RKO (cell line): ENCODE data around the gene ERGIC1.
"Not testable (repeated sequence)": the region's sequence is repeated elsewhere in the genome, so short reads cannot be mapped to it uniquely, and the experiment has no call there.

Experiments
- DNase-seq: peaks from one replicate; pipeline ENCODE4 v3.0.0-alpha.2; 2016; ENCODE audit warnings: low spot score

The ERGIC1 gene

DNA sequence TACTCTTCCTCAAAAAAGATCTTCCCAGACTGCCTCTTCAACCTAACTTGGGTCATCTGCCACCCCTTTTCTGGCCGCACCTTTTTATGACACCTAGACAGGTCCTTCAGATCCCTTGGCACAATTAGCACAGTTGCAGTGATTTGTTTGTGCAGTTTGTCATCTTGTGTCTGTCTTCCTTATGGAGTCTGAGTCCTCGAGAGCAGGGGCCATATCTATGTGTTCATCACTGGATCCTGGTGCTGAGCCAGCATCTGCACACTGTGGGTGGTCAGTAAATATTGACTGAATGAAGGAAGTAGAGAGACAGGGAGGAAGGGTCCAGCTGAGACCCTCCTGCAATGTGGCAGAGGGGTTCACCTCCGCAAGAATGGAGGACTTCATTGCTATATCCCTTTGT lies 14.4 kb downstream of the ERGIC1 start:
- DNase-seq = no peak

GRCh38 chr5:172849606-172850453 lies 15.8 kb downstream of the ERGIC1 start:
- DNase-seq = peak; percentile 29

DNA sequence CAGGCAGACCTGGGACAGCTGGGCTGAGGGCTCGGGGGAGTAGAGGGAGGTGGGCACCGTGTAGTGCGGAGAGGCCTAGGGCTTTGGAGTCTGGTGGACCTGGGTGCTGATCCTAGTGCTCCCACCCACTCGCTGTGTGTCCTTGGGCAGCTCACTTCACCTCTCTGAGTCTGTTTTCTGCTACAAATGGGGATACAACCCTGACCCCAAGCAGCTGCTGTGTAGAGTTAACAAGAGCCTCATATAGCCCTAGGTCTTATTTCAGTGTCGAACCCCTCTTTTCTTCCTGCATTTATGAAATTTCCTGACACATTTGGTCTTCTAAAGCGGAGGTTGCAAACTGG lies 16.4 kb downstream of the ERGIC1 start:
- no peak for DNase-seq

- not testable (repeated sequence) for DNase-seq
Observed at GRCh38 chr5:172851254-172851653, 17.2 kb downstream of the ERGIC1 start.

- DNase-seq = no peak
Observed at GRCh38 chr5:172852490-172853354, 18.7 kb downstream of the ERGIC1 start.

GRCh38 chr5:172853355-172853975 lies 19.4 kb downstream of the ERGIC1 start:
- no peak for DNase-seq

DNA sequence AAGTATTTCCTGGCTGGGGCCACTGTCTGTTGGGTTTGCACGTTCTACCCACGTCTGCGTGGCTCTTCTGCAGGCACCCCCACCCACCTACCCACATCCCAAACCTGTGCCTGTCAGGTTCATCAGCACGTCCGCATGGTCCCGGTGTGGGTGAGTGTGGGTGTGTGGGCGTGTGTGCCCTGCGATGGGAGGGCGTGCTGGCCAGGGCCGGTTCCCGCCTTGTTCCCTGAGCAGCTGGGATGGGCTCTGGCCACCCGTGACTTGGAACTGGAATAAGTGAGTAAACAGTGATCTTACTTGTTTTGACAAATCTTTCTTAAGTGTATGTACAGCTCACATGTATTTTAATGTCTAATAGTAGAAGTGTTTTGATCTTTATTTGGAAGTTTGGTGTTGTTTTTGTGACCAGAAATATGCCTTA lies 20.4 kb downstream of the ERGIC1 start:
- DNase-seq = no peak

- no peak for DNase-seq
Observed at GRCh38 chr5:172854971-172855370, 20.9 kb downstream of the ERGIC1 start.

- no peak for DNase-seq
Observed at GRCh38 chr5:172855597-172856292, 21.7 kb downstream of the ERGIC1 start.

DNA sequence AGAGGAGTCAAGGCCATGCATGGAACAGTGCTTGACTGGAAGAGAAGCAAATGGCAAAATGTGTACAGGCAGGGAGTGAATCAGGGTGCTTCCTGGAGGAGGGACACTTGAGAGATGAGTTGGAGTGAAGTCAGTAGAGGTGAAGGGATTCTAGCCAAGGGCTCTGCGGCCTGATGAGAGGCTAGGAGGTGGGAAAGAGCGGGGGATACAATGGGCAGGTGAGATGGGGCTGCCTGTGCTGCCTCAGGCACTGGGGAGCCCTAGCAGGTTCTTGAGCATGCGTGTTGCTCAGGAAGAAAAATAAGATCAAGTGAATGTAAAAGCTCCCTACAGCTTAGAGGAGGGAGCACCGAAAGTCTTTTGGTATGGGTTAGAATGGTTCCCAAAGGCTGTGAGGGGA lies 22.3 kb downstream of the ERGIC1 start:
- no peak for DNase-seq

- DNase-seq = no peak
Observed at GRCh38 chr5:172857982-172858381, 23.9 kb downstream of the ERGIC1 start.

- no peak for DNase-seq
Observed at GRCh38 chr5:172858511-172858989, 24.5 kb downstream of the ERGIC1 start.

GRCh38 chr5:172858990-172859811 lies 25.1 kb downstream of the ERGIC1 start:
- peak; percentile 8 for DNase-seq

DNA sequence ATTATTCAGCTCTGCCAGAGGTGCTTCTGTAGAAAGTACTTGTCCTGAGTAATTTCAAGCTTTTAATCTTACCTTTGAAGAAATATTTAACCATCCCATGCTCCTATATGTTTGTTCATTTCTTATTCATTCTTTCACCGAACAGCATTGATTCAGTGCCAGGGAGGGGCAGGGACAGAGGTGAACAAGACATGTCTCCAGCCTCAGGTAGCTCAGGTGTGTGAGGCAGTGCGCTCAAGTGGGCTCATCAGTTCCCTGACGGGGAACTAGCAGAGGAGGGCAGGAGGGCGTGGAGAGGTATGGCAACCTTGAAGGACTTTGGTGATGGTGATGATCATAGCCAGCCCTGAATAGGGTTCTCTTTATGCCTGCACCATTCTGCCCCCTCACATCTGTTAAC lies 25.9 kb downstream of the ERGIC1 start:
- DNase-seq = no peak

DNA sequence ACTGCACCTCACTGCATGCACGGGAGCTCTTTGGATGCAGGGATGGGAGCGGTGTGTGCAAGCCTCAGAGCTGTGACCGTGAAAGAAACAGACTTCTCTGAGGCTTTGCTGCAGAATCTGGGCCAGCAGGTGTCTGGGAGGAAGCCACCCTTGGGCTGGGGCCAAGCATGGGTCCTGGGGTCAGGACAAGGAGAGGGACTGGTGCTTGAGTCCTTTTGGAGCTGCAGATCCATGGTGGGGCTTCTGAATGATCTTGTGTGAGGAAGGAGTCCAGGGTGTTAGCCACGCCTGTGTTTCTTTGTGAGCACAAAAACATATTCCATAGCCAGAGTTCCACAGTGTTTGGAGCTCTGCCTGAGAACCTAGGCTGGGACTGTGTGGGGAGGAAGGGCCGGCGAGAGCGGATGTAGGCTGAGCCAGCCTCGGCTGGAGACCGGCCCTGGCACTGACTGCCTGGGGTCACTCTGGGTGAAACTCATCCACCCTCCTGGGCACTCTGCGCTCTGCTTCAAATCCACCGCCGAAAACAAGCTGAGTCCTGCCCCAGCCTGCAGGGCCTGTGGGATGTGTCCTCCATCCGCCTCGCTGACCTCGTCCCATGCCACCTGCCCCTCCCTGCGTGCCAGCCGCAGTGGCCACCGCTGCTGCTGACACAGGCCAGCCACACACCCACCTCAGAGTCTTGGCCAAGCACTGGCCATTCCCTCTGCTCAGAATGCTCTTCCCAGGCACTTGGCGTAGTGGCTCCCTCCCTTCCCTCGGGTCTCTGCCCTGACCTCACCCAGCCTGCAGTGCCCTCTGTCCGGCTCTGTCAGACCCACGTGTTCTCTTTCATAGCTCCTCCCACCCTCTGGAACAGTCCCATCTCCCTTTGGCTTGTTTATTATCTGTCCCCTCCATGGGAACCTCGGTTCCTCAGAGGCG lies 26.7 kb downstream of the ERGIC1 start:
- no peak for DNase-seq

GRCh38 chr5:172861461-172861860 lies 27.4 kb downstream of the ERGIC1 start:
- no peak for DNase-seq

- DNase-seq = no peak
Observed at GRCh38 chr5:172862165-172862801, 28.2 kb downstream of the ERGIC1 start.

DNA sequence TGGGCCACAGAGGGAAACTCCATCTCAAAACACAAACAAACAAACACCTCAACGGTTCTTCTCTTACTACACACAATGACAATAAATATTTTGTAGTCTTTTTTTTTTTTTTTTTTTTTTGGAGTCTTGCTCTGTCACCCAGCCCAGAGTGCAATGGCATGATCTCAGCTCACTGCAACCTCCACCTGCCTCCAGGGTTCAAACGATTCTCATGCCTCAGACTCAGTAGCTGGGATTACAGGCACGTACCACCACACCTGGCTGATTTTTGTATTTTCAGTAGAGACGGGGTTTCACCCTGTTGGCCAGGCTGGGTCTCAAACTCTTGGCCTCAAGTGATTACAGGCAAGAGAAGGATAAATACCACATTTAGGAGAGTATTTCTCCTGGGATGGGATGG lies 30.1 kb downstream of the ERGIC1 start:
- not testable (repeated sequence) for DNase-seq

DNA sequence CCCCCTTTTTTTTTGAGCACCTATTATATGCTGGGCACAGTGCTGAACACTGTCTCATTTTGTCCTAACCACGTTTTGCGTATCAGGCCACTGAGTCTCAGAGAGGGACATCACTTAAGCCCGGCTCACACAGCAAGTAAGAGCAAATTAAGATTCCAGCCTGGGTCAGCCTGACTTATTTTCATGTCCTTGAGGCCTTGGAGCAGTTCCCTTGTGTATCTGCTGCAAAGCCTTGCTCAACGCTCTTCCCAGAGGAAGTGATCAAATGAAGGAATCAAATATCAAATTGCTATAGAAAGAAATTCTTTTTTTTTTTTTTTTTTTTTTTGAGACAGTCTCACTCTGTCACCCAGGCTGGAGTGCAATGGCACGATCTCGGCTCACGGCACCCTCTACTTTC lies 30.7 kb downstream of the ERGIC1 start:
- no peak for DNase-seq
